ENCODE measurements around the gene CAT.
"Not testable (repeated sequence)": the region's sequence is repeated elsewhere in the genome, so short reads cannot be mapped to it uniquely, and the experiment has no call there.

The CAT gene

GRCh38 chr11:34438529-34439507 is at the start of gene CAT:
TSS of gene CAT (plus strand) at chr11:34438934. CDS start at chr11:34439014, 80 bp downstream.
- FAIRE-seq: peak; percentile 74

GRCh38 chr11:34394771-34395300 is 43.9 kb upstream of the CAT start:
- no peak for FAIRE-seq

DNA sequence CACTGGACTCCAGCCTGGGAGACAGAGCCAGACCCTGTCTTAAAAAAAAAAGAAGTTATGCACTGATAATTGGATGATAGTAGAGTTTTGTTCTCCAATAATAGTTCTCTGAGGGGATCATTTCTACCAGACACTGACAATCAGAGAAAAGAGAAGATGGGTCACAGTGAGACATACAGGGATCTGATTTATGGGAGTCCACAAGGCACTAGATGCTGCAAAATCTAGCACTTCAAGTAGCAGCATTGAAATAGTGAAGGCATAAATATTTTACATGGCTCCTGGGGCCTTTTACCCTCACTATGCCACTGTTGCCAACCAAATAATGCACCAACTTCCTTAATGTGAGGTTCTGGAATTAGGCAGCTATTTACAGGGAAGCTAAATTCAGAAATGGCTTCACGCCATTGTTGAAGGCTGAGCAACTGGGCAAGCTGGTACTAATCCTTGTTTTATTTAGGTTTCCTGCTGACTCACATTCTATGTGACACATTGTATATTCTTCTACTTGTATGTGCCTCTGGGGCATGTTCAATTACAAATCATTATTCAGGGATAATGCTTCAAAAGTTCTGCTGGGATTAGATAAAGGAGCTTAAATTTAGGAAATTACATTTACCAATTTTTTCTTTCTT is 42.7 kb upstream of the CAT start:
- FAIRE-seq: no peak

DNA sequence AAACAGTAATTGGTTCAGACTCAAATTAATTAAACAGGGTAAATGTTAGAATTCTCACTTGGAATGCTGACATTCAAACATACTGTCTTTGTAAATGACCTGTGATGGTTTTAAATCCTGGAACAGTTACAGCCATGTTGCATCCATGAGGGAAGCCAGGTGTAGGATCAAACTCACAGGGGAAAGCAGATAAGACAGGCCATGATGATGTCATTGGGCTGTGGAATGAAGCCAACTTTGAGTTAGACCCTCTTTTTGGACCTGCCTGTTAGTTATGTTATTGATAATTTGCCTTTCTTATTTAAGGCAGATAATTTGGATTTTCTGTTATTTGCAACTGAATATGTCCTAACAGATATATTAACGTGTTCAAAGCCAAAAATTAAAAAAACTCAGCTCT is 41.6 kb upstream of the CAT start:
- FAIRE-seq: no peak

DNA sequence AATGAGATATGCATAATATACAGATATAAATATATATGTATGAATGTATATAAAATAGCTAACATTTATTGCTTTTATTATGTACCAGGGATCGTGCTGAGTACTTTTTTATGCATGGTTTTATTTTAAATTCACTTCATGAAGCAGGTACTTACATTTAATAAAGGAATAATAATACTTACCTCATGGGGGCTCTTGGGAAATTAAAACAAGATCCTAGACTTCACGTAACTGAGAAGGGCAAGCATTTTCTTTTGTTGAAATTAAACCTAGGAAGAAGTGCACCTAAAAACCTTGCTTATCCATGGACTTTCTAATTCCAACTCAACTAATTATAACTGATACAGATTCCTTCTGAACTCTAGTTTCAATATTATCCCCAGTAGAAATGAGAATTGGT is 40.9 kb upstream of the CAT start:
- no peak for FAIRE-seq

DNA sequence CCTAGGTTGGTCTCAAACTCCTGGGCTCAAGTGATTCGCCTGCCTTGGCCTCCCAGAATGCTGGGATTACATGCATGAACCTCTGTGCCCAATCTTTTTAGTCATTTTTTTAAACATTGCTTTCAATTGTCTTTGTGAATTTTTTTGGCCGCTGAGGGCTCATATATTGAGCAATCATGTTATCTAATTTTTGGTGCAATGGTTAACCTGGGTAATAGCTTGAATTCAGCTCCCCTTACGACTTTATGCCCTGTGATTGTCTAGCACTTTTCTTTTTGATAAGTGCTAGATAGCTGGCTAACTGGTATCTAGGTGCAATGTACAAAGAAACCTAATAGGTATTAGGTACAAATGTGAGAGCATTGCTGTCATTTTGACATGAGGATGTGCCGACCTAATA is 35.3 kb upstream of the CAT start:
- no peak for FAIRE-seq

DNA sequence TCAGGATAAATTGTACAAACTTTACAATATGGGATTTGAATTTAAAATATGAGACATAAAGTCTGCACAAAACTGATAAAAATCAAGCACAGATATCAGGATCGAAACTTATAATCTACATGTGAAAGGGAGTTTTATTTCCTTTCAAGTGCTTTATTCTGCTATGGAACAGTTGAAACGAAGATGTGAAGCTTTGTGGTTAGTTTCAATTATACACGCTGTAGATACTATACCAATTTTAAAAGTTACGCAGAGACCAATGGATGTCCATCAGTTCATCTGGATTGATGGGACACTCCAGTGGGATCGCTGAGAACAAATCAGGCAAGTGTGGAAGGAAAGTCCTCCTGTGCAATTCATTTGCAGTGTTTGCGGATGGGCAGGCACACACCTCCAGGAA is 34.5 kb upstream of the CAT start:
- FAIRE-seq: no peak

DNA sequence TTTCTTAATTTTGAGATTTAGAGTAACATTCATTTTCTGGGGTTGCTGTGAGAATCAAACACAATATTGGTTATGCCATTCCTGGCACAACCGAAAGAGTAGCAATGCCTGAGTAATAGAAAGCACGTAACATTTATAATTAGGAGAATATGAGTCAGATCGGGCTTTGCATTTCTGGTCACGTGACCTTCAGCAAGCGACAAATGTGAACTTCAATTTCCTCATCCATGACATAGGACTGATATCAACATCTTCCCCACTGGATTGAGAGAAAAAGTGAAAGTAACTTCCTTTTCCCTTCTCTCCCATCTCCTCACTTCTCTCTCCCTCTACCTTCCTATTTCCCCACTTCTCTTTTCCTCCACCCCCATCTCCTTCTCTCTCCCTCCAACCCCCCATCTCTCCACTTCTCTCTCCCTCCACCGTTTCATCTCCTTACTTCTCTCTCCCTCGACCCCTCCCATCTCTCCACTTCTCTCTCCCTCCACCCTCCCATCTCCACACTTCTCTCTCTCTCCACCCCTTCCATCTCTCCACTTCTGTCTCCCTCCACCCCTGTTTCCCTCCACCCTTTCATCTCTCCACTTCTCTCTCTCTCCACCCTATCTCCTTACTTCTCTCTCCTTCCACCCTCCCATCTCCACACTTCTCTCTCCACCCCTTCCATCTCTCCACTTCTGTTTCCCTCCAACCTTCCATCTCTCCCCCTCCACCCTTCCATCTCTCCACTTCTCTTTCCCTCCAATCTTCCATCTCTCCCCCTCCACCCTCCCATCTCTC is 33.5 kb upstream of the CAT start:
- no peak for FAIRE-seq

GRCh38 chr11:34406413-34406812 is 32.3 kb upstream of the CAT start:
- no peak for FAIRE-seq

GRCh38 chr11:34407121-34407813 is 31.5 kb upstream of the CAT start:
- no peak for FAIRE-seq

GRCh38 chr11:34408580-34409172 is 30.1 kb upstream of the CAT start:
- no peak for FAIRE-seq

DNA sequence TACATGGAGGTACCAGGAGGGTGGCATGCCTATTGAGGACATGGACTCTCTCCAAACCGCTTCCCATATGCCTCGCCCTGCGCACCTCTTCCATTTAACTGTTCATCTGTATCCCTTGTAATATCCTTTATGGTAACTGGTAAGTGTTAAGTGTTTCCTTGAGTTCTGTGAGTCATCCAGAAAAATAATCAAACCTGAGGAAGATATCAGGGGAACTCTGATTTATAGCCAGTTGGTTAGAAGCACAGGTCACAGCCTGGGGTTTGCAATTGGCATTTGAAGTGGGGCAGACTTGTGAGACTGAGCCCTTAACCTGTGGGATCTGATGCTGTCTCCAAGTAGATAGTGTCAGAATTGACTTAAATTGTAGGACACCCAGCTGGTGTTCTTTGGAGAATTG is 27.6 kb upstream of the CAT start:
- no peak for FAIRE-seq

DNA sequence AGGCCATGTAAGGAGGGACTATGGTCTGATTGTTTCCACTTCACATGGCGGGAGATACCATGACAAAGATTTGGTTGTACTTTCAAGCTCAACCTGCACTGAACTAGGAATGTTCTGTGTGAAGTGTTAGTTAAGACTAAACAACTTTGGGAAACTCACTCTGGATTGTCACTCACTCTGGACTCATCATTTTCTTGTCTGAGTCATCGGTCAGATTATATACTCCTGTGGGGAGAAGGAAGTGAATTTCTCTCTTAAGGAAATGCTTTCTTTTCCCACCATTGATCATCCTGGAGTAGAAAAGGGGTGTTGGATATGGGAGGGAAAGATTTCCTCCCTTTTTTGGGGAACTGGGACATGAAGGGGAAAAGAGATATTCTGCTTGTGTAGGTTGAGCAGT is 26.9 kb upstream of the CAT start:
- FAIRE-seq: no peak

DNA sequence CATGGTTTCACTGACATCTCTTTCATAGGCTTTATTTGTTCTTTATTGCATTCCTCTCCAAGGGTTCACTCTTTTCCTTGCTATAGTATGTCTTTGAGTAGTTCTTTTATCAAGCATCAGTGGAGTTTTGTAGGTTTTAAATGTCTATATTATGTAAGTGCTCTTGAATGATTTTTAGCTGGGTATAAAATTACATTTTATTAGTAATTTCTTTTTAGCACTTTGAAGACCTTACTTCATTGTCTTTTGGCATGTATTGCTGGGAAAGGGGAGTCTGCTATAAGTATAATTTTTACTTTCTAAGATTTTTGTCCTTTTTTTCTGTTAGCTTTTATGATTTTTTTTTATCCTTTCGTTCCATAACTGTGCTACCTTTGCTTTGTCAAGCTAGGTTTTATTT is 25.5 kb upstream of the CAT start:
- no peak for FAIRE-seq

DNA sequence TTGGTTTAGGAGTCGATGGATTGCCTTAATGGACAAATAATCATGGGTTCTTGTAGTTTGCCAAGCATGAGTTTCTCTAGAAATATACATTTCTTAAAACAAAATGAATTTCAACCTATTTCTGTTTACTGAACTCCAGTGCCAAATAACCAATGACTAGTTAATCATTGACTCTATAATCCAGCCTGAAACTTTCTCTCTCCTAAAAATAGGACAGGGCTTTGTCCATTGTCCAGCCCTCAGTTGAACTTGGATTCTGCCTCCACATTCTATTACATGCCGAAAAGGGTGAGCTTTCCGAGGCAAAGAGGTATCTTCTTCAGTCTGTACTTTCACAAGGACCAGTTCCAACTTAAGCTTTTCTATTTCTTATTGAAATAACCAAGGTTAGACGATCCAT is 23.2 kb upstream of the CAT start:
- no peak for FAIRE-seq

DNA sequence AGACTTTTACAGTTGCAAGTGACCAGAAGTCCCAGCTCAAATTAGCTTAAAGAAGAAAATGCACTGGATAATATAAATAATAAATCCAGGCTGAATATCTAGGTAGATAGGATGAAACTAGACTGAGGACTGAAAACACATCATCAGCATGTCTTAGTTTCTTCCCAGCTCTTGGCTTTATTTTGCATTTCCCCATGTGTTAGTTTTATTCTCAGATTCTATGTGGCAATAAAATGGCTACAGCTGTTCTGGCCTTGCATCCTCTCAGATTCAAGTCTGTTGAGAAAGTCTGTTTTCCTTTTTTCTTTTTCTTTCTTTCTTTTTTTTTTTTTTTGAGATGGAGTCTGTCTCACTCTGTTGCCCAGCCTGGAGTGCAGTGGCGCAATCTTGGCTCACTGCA is 22.6 kb upstream of the CAT start:
- FAIRE-seq: no peak

- no peak for FAIRE-seq
Measured at GRCh38 chr11:34416766-34417165, 22.0 kb upstream of the CAT start.

- no peak for FAIRE-seq
Measured at GRCh38 chr11:34417202-34417601, 21.5 kb upstream of the CAT start.

DNA sequence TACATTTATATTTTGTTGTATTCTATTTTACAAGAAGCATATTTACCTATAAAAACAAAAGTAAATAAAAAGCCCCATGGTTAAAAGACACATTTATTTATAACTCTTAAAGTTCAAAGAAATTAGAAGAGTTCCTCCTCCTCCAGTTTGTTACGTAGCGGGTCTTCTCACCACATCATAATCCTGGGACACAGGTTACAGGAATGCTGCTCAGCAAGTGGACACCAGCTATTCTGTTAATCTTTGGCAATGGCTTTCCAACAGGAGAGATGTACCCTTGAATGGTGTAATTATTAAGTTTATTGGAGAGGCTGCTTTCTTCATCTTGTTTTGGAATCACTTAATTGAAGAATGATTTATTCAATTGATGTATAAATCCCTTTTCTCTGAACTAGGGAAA is 19.6 kb upstream of the CAT start:
- no peak for FAIRE-seq

DNA sequence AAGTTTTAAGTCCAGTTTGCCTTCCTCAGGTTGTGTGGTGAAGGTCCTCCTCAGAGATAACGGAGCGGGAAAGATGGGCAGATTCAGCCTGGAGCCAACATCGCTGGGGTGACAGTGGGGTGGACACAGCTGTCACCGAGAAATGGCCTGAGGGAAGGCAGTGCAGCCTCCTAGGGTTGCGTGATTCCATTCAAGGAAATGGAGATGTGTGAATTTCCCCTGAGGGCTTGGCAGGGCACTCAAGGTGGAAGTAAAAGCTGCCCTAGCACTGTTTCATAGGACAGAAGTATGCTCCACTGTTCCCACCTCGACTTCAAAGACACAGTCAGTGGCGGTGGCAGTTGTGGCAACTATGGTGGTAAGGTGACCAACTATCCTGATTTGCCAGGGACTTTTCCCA is 15.4 kb upstream of the CAT start:
- no peak for FAIRE-seq

DNA sequence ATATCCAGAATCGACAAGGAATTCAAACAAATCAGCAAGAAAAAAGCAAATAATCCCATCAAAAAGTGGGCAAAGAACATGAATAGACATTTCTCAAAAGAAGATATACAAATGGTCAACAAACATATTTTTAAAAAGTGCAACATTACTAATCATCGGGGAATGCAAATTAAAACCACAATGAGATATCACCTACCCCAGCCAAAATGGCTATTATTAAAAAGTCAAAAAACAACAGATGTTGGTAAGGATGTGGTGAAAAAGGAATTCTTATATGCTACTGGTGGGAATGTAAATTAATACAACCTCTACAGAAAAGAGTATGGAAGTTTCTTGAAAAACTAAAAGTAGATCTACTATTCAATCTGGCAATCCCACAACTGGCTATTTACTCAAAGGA is 13.9 kb upstream of the CAT start:
- not testable (repeated sequence) for FAIRE-seq

- FAIRE-seq: no peak
Measured at GRCh38 chr11:34425360-34425759, 13.4 kb upstream of the CAT start.

All from TTC549 (cell line).